Activated naive CD8-positive, alpha-beta T cell (primary cell): ENCODE results near the gene FRAS1.

Experiments used
- H3K27ac Mint-ChIP-seq: one replicate; pipeline ENCODE4 v1.8.0; 2021; ENCODE audit warnings: mixed read lengths
- H3K27me3 Mint-ChIP-seq: one replicate; pipeline ENCODE4 v1.8.0; 2021; ENCODE audit warnings: mixed read lengths
- H3K36me3 Mint-ChIP-seq: one replicate; pipeline ENCODE4 v1.8.0; 2021; ENCODE audit warnings: mixed read lengths
- H3K4me1 Mint-ChIP-seq: one replicate; pipeline ENCODE4 v1.8.0; 2021; ENCODE audit warnings: low read depth, mixed read lengths
- H3K4me3 Mint-ChIP-seq: one replicate; pipeline ENCODE4 v1.8.0; 2021; ENCODE audit warnings: mild to moderate bottlenecking, mixed read lengths
- H3K9me3 Mint-ChIP-seq: one replicate; pipeline ENCODE4 v1.8.0; 2021; ENCODE audit warnings: low read depth, mixed read lengths

FRAS1 gene

DNA sequence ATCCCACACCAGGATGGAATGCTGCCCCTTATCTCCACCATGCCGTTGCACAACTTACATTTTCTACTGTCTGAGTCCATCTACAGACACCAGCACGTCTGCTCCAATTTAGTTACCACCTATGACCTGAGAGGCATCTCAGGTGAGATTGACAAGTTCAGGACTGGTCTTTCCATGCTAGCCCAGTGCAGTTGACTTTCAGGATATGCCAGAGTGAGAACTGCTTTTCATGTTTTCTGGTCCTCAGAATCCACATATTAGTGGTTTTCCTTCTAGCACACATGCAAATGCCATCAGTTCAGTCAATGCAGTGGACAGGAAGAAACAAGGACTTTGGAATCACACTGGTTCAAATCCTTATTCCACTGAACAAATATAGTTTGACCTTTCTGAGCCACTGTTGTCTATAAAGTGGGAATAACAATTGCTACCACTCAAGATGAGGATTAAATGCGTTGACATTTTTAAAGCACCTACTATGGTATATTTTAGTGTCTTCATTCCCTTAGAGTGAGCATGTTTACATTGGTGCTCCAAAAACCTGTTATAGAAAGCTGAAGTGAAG lies 456.4 kb downstream of the FRAS1 start:
- Mint-ChIP-seq H3K36me3 (no peaks in the 10 kb centered on the region), H3K4me1 (no peaks in the 10 kb centered on the region), H3K27me3 (no peaks in the 10 kb centered on the region), H3K27ac (no peak overlapping the region), H3K4me3 (no peak overlapping the region), H3K9me3 (no peaks in the 10 kb centered on the region)

DNA sequence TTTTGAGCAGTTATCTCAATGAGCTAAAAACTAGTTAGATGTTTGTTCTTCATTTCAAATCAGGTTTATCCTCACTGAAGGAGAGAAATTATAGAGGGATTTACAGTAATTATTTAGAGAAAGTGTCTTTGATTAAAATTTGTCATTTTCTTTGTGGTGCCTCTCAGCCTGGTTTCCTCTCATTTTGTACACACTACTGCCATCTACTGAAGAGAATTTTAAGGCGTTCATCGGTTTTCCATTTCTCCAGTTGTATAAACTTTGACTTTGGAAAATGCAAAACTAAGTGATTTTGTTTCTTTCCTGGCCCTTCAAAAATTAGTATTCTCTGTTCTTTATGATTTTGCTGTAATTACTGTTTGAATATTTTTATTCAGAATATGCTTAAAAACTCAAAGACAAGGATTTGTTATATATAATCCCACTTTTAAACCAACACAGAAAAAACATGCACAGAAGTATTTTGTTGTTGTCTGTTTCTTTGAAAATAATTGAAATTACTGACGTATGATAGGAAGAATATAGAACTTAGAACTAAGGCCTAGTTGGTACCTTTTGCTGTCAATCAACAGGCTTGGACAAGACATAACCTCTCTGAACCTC lies 460.0 kb downstream of the FRAS1 start:
- Mint-ChIP-seq H3K27ac (no peak overlapping the region), H3K4me3 (no peak overlapping the region), H3K4me1 (no peaks in the 10 kb centered on the region), H3K36me3 (no peaks in the 10 kb centered on the region), H3K27me3 (no peaks in the 10 kb centered on the region), H3K9me3 (no peaks in the 10 kb centered on the region)

DNA sequence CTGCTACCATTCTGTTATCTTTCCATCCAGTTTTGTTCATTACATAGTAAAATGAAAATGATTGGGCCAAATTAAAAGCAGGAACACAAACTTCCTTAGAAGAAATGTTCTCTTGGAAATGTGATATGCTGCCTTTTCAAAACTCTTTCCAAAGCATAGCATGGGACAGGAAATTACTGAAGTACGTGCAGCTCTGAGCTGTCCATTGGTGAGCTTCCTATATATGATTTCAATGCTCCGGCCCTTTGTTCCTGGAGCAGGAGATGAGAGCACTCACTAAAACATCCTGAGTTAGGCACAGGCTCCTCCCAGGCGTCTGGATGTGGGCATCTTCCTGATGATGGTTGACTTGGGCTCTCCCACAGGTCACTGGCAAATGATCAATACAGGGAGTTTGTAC lies 461.4 kb downstream of the FRAS1 start:
- Mint-ChIP-seq H3K4me1 (no peaks in the 10 kb centered on the region), H3K27ac (no peak overlapping the region), H3K9me3 (no peaks in the 10 kb centered on the region), H3K36me3 (no peaks in the 10 kb centered on the region), H3K4me3 (no peak overlapping the region), H3K27me3 (no peaks in the 10 kb centered on the region)

DNA sequence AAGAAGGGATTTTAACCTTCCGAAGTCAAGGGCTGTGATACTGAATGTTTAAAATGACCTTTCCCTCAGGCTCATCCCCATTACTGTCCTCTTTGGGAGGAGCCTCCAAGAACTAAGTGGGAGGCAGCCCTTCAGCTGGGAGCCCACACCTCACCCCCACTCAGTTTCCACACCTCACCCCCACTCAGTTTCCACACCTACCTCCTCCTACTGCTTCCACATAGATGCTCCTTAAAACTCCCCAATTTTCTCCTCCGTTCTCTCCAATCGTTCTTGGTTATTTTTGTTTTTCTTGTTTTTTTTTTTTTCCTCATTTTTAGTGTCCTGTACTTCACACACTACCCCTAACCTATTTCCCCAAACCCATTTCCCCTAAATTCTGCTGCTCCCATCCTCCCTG lies 462.8 kb downstream of the FRAS1 start:
- no peak overlapping the region for H3K27ac Mint-ChIP-seq
- no peak overlapping the region for H3K4me3 Mint-ChIP-seq
- H3K27me3 Mint-ChIP-seq: no peaks in the 10 kb centered on the region

DNA sequence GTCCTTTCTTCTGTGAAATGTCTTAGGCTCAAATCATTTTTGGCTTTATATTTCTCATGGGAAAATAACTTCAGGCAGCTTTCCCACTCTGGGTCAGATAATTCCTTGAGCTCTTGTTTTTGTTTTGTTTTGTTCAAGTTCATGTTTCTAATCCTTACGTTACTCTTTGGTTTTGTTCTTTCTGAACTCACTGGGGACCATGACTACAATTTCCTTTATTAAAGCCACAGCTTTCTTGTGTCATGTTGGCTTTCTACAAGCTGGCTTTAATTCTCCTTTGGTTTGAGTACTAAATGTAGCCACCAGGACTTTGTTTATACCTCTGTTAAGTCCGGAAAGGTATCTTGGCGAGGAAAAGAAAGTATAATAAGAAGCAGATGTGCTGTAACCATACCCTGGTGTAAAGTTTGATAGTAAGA lies 463.7 kb downstream of the FRAS1 start:
- Mint-ChIP-seq H3K4me1 (no peaks in the 10 kb centered on the region), H3K27ac (no peak overlapping the region), H3K9me3 (no peaks in the 10 kb centered on the region), H3K4me3 (no peak overlapping the region), H3K27me3 (no peaks in the 10 kb centered on the region), H3K36me3 (no peaks in the 10 kb centered on the region)

More for the DNA sequence above, 462.8 kb downstream of the FRAS1 start:
- no peaks in the 10 kb centered on the region for H3K36me3 Mint-ChIP-seq
- H3K4me1 Mint-ChIP-seq: no peaks in the 10 kb centered on the region
- H3K9me3 Mint-ChIP-seq: no peaks in the 10 kb centered on the region

DNA sequence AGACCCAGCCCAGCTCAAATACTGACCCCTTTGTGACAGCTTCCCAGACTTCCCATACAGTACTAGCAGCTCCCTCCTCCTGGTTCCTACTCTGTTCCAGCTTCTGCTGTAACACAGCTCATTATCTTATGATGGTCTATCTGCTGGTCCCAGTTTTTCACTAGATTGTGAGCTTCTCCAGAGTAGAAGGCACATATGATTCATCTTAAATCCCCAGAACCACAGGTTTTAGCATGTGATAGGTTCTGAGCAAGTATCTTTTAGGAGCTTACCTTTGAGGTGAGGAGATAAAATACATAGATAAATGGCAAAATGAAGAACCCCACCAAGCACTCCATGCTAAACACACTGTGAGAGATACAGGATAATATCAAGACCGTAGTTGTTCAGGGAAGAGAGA lies 466.9 kb downstream of the FRAS1 start:
- Mint-ChIP-seq H3K27me3 (no peaks in the 10 kb centered on the region), H3K4me1 (no peaks in the 10 kb centered on the region), H3K27ac (no peak overlapping the region), H3K36me3 (no peaks in the 10 kb centered on the region), H3K9me3 (no peaks in the 10 kb centered on the region), H3K4me3 (no peak overlapping the region)

DNA sequence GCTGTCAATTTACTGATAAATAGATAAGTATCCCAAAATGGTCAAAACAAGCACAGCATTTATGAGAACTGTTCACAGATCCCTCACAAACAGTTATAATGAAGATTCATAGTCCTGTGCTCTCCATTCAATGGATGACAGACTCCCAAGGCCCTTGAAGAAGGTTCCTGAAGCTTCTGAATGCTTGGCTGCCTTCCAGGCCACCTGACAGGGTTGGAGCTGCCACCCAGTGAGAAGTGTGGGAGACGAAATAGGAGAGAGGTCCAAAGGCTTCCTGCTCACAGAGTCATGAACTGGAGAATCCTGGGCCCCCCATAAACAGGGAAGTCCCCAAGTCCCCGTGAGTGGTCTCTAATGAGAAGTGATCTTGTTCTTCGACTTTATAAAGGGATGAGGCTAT lies 468.4 kb downstream of the FRAS1 start:
- Mint-ChIP-seq H3K27ac (no peak overlapping the region), H3K27me3 (no peaks in the 10 kb centered on the region), H3K4me1 (no peaks in the 10 kb centered on the region), H3K4me3 (no peak overlapping the region), H3K9me3 (no peaks in the 10 kb centered on the region), H3K36me3 (no peaks in the 10 kb centered on the region)

DNA sequence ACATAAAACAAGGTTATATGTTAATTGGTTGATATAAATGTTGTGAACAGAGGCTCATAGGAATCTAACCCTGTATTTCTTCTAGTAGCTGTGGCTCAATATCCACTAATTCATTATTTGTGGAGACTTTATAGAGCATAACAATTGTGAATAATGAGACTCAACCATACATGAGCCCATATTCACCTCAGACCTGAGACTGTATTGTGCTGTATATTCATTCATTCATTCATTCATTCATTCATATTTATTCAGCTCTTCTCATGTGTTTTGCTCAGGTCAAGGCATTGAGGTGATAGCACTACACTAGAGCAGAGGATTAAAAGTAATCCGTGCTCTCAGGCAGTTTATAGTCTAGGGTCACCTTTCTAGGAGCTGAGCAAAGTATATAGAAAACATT lies 470.0 kb downstream of the FRAS1 start:
- Mint-ChIP-seq H3K27ac (no peak overlapping the region), H3K27me3 (no peaks in the 10 kb centered on the region), H3K4me1 (no peaks in the 10 kb centered on the region), H3K4me3 (no peak overlapping the region), H3K9me3 (no peaks in the 10 kb centered on the region), H3K36me3 (no peaks in the 10 kb centered on the region)

DNA sequence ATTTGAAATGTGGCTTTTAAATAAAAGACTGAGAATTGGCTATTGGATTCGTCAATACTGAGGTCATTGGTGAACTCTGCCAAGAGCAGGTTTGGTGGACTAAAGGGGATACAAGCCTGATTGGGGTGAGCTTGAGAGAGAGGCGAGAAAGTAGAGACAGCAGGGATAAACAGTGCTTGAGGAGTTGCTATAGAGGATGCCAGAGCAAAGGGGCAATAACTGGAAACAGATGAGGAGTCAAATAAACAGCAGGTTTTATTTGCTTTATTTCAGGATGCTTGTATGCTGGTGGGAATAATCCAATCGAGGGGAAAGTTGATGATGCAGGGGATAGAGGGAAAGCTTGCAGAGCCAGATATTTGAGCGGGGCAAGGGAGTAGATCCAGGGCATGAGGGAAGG lies 470.4 kb downstream of the FRAS1 start:
- Mint-ChIP-seq H3K4me3 (no peak overlapping the region), H3K4me1 (no peaks in the 10 kb centered on the region), H3K27me3 (no peaks in the 10 kb centered on the region), H3K9me3 (no peaks in the 10 kb centered on the region), H3K36me3 (no peaks in the 10 kb centered on the region), H3K27ac (no peak overlapping the region)

DNA sequence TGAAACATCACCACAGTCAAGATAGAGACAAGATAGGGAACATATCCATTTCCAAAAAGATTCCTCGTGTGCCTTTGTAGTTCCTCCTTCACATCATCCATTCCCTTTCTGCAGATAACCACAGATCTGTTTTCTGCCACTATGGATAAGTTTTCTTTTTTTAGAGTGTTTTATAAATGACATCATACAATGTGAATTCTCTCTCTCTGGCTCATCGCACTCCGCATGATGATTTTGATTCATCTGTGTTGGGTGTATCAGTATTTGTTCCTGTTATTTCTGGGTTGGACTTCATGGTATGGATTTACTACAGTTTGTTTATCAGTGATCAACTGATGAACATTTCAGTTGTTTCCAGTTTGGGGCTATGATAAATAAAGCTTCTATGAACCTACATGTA lies 471.2 kb downstream of the FRAS1 start:
- Mint-ChIP-seq H3K27ac (no peak overlapping the region), H3K9me3 (no peaks in the 10 kb centered on the region), H3K27me3 (no peaks in the 10 kb centered on the region), H3K4me1 (no peaks in the 10 kb centered on the region), H3K4me3 (no peak overlapping the region), H3K36me3 (no peaks in the 10 kb centered on the region)

DNA sequence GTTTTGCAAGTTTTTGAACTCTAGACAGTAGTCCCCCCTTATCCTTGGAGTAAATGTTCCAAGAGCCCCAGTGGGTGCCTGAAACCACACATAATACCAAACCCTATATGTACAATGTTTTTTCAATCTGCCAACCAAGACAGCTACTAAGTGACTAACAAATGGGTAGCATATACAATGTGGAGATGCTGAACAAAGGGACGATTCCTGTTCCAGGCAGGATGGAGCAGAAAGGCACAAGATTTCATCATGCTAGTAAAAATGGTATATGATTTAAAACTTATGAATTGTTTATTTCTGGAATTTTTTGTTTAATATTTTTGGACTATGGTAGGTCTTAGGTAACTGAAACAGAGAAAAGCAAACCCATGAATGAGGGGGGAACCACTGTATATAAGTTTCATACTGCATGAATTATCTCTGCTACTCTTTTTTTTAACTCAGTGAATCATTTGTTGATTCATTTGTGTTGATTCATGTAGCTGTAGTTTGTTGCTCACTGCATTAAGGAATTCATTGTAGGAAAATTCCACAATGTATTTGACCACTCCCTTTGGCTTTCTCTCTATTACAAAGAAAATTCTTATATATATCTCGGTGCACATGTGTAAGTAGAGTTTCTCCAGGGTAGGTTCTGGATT lies 472.6 kb downstream of the FRAS1 start:
- Mint-ChIP-seq H3K4me3 (no peak overlapping the region), H3K27ac (no peak overlapping the region), H3K9me3 (no peaks in the 10 kb centered on the region), H3K36me3 (no peaks in the 10 kb centered on the region), H3K27me3 (no peaks in the 10 kb centered on the region), H3K4me1 (no peaks in the 10 kb centered on the region)

DNA sequence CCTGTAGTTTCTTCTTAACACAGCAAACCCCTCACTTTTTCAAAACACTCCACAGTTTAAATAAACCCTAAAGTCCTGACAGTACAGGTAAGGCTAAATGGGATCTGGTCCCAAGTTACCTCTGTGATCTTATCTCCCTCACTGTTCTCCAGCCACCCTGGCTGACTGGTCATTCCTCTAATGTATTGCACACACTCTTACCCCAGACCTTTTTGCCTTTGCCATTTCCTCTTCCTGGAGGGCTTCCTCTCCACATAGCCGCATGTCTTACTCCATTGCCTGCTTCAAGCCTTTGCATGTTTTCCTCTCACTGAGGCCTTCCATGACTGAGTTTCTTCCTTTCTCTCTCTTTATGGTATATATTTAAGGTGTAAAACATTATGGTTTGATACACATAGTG lies 474.9 kb downstream of the FRAS1 start:
- no peaks in the 10 kb centered on the region for H3K27me3 Mint-ChIP-seq
- no peaks in the 10 kb centered on the region for H3K4me1 Mint-ChIP-seq
- H3K9me3 Mint-ChIP-seq: no peaks in the 10 kb centered on the region
- H3K4me3 Mint-ChIP-seq: no peak overlapping the region
- H3K27ac Mint-ChIP-seq: no peak overlapping the region
- no peaks in the 10 kb centered on the region for H3K36me3 Mint-ChIP-seq

DNA sequence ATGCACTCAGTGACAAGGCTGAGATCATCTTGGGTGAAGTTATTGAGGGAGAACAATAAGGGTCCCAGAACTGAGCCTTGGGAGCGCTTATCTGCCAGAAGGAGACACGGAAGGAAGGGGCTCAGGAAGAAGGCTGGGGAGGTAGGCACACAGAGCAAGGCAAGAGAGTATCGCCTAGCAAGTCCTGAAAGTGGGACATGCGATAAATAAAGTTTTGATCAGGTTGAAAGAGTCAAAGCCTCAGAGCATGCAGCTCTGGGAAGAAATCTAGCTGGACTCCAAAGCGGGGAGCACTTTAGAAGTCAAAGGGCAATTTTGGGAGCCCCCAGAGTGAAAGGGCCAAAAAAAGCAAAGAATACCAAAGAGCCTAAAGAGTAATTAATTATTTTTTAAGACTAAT lies 476.7 kb downstream of the FRAS1 start:
- Mint-ChIP-seq H3K27me3 (peaks cover 1% of the 10 kb centered on the region), H3K27ac (no peak overlapping the region), H3K4me1 (no peaks in the 10 kb centered on the region), H3K4me3 (no peak overlapping the region), H3K9me3 (no peaks in the 10 kb centered on the region), H3K36me3 (no peaks in the 10 kb centered on the region)

DNA sequence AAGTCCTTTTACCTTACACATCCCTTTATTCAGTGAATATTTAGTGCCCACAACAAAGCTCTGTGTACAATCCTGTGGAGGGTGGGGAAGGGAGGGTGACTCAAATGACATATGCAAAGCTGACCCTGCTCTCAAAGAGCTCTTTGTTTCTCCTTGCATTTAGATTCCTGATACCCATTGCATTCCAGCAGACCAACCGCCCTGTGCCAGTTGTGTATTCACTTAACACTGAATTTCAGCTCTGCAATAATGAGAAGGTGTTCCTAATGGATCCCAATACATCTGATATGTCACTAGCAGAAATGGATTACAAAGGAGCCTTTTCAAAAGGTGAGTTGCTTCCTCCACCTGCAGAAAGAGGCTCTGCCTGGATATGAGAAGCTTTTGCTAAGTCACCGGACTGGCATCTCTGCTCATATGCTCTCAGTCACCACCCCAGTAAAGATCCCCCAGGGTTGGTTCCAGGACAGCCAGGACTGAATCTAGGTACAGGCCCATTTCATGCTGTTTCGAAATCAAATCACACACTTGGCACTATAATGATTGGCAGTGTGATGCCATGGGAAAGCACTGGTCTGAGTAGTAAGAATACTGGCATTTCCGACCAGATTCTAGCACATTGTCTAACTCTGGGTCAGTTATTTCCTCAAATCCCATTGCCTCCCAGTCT lies 477.3 kb downstream of the FRAS1 start:
- Mint-ChIP-seq H3K4me1 (no peaks in the 10 kb centered on the region), H3K4me3 (no peak overlapping the region), H3K36me3 (no peaks in the 10 kb centered on the region), H3K27me3 (peaks cover 1% of the 10 kb centered on the region), H3K9me3 (no peaks in the 10 kb centered on the region), H3K27ac (no peak overlapping the region)

DNA sequence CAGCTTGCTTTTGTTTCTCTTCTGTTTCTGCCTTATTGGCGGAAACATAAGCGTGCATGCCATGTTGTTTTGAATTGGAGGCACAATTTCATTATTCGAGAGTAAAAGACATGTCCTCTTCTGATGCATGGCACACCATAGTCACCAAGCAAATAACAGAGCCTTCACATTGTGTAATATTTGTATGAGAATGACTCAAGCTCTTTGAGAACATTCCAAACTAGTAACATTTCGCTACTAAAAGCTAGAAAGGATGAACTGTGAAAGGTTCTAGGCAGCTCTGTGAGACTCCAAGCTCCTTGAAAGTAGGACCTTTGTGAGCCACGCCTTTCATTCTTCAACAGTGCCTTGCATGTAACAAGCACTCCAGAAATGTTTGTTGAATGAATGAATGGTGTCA lies 485.2 kb downstream of the FRAS1 start:
- peaks cover 5% of the 10 kb centered on the region for H3K27me3 Mint-ChIP-seq

More for the DNA sequence above, 485.2 kb downstream of the FRAS1 start:
- Mint-ChIP-seq H3K9me3 (no peaks in the 10 kb centered on the region), H3K4me3 (no peak overlapping the region), H3K36me3 (no peaks in the 10 kb centered on the region), H3K4me1 (no peaks in the 10 kb centered on the region), H3K27ac (no peak overlapping the region)
